Esophagus muscularis mucosa (tissue), 3 donors: ENCODE measurements around the gene MRC2.

Experiments used
- CTCF ChIP-seq, 3 experiments: fragments of 200-600 bp in 2 of 3; fragments of 450-650 bp in 1 of 3; sonication (generic) in 2 of 3; IDR thresholded peaks; one replicate each; pipeline ENCODE4 v1.5.1; 2017 to 2019; ENCODE audit warnings: antibody characterized with exemption in 3 of 3, mild to moderate bottlenecking in 2 of 3, moderate library complexity in 1 of 3
- POLR2A ChIP-seq: fragments of 450-650 bp; IDR thresholded peaks from one replicate; pipeline ENCODE4 v1.6.1; 2017; ENCODE audit warnings: antibody characterized with exemption, moderate library complexity, mild to moderate bottlenecking, low read depth
- POLR2AphosphoS5 ChIP-seq, 2 donors: sonication (generic); formaldehyde crosslinking; IDR thresholded peaks; one replicate each; pipeline ENCODE4 v1.6.1; 2017; ENCODE audit warnings: antibody characterized with exemption in 2 of 2

GRCh38 chr17:62712171-62712581, 84.7 kb downstream of the MRC2 start:
- TF ChIP-seq POLR2AphosphoS5 (IDR thresholded peaks at IDR 0.05) (no peak), CTCF (IDR thresholded peaks at IDR 0.05) (no peak), POLR2A (no peak)
